HG03442 (cell line): ENCODE results near the gene TAF4.
"Not testable (repeated sequence)": the region's sequence is repeated elsewhere in the genome, so short reads cannot be mapped to it uniquely, and the experiment has no call there.

Source experiments
- ATAC-seq: cut with Tn5 transposase; IDR thresholded peaks from one replicate; pipeline ENCODE4 v1.9.1; 2021; ENCODE audit warnings: mild to moderate bottlenecking, moderate library complexity; ENCODE audit not compliant: unreplicated experiment

The TAF4 gene, protein sequence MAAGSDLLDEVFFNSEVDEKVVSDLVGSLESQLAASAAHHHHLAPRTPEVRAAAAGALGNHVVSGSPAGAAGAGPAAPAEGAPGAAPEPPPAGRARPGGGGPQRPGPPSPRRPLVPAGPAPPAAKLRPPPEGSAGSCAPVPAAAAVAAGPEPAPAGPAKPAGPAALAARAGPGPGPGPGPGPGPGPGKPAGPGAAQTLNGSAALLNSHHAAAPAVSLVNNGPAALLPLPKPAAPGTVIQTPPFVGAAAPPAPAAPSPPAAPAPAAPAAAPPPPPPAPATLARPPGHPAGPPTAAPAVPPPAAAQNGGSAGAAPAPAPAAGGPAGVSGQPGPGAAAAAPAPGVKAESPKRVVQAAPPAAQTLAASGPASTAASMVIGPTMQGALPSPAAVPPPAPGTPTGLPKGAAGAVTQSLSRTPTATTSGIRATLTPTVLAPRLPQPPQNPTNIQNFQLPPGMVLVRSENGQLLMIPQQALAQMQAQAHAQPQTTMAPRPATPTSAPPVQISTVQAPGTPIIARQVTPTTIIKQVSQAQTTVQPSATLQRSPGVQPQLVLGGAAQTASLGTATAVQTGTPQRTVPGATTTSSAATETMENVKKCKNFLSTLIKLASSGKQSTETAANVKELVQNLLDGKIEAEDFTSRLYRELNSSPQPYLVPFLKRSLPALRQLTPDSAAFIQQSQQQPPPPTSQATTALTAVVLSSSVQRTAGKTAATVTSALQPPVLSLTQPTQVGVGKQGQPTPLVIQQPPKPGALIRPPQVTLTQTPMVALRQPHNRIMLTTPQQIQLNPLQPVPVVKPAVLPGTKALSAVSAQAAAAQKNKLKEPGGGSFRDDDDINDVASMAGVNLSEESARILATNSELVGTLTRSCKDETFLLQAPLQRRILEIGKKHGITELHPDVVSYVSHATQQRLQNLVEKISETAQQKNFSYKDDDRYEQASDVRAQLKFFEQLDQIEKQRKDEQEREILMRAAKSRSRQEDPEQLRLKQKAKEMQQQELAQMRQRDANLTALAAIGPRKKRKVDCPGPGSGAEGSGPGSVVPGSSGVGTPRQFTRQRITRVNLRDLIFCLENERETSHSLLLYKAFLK

GRCh38 chr20:62065674-62066338 lies at the start of gene TAF4:
TAF4 (minus strand) TSS chr20:62065881; CDS start chr20:62065810, 71 bp downstream.
- ATAC-seq = peak; percentile 64

DNA sequence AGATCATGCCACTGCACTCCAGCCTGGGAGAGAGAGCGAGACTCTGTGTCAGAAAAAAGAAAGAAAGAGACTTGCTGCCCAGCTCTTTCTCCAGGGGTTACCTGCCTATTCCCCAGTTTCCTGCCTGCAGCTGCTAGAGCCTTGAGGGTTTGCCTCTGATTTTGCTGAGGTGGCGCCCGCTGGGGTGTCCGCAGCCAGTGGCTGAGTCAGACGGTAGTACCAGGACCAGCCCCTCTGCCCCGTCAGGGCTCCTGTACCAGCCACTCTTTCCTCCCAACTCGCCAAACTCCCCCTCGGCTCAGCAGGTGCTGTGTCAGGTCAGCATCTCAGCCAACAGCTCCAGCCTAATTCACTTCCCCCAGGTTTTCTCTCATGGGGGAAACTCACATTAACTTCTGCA lies 49.2 kb upstream of the TAF4 start:
- ATAC-seq = no peak

GRCh38 chr20:62112368-62112767 lies 46.7 kb upstream of the TAF4 start:
- ATAC-seq = no peak

DNA sequence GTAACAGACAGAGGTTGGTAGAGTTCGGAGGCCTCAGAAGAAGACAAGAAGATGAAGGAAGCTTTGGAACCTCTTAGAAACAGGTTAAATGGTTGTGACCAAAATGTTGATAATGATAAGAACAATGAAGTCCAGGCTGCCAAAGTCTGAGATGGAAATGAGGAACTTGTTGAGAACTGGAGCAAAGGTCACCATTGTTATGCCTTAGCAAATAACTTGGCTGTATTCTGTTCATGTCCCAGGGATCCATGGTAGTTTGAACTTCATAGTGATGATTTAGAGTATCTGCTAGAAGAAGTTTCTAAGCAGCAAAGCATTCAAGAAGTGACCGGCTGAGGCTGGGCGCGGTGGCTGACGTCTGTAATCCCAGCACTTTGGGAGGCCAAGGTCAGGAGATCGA lies 45.5 kb upstream of the TAF4 start:
- no peak for ATAC-seq

GRCh38 chr20:62105592-62105991 lies 39.9 kb upstream of the TAF4 start:
- no peak for ATAC-seq

GRCh38 chr20:62104791-62105345 lies 39.2 kb upstream of the TAF4 start:
- ATAC-seq = no peak

- ATAC-seq = no peak
Measured at GRCh38 chr20:62104234-62104789, 38.6 kb upstream of the TAF4 start.

- ATAC-seq = no peak
Measured at GRCh38 chr20:62103508-62104233, 38.0 kb upstream of the TAF4 start.

- ATAC-seq = no peak
Measured at GRCh38 chr20:62101078-62101477, 35.4 kb upstream of the TAF4 start.

DNA sequence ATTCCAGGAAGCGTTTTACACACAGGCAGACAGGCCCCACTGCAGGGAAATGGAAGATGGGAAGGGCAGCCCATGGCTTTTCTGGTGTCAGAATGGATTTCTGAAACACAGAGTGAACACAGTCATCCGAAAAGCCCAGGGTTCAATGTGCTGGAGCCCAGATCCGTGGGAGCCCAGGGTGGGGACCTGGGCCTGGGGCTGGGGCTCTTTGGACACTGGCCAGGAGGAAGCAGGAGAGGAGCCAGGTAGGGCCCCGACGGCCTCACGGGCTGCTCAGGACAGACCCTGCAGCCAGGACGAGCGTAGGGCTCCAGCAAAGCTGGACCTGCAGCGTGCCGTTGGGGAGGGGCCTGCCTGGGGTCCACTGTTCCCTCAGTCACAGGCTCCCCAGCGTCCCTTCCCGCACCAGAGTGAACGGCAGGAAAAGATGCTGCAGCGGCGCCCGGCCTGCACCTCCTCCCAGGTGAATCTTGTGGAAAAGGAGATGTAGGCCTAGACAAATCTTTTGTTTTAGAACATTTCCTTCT lies 32.3 kb upstream of the TAF4 start:
- no peak for ATAC-seq

GRCh38 chr20:62096421-62097380 lies 31.0 kb upstream of the TAF4 start:
- no peak for ATAC-seq

DNA sequence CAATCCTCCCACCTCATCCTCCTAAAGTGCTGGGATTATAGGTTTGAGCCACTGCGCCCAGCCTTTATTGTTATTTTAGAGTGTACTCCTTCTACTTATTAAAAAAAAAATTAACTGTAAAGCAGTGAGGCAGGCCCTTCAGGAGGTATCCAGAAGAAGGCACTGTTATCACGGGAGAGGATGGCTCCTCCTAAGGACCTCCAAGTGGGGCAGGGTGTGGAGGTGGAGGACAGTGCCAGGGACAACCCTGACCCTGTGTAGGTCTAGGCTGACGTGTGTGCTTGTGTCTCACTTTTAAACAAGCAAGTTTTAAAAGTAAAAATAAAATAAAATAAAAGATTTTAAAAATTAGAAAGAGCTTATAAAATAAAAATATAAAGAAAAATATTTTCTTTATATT lies 23.7 kb upstream of the TAF4 start:
- no peak for ATAC-seq

DNA sequence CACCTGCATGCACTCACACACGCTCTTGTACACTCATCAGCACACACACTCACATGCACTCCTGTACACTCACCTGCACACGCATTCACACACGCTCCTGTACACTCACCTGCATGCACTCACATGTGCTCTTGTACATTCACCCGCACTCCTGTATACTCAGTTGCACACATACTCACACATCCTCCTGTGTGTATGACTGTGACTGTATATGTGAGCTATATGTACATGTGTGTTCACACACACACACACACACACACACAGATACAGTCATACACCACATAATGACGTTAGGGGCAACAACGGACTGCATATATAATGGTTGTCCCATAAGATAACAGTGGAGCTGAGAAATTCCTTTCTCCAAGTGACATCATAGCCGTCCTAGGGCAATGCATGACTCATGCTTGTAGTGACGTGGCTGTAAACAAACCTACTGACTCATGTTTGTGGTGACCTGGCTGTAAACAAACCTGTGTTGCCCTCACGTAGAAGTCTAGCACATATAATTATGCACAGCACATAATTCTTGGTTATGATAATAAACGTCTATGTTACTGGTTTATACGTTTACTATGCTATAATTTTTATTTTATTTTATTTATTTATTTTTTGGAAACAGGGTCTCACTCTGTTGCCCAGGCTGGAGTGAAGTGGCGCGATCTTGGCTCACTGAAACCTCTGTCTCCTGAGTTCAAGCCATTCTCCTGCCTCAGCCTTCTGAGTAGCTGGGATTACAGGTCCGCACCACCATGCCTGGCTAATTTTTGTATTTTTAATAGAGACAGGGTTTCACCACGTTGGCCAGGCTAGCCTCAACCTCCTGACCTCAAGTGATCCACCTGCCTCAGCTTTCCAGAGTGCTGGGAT lies 22.8 kb upstream of the TAF4 start:
- ATAC-seq = no peak

GRCh38 chr20:62087632-62088031 lies 22.0 kb upstream of the TAF4 start:
- ATAC-seq = no peak

DNA sequence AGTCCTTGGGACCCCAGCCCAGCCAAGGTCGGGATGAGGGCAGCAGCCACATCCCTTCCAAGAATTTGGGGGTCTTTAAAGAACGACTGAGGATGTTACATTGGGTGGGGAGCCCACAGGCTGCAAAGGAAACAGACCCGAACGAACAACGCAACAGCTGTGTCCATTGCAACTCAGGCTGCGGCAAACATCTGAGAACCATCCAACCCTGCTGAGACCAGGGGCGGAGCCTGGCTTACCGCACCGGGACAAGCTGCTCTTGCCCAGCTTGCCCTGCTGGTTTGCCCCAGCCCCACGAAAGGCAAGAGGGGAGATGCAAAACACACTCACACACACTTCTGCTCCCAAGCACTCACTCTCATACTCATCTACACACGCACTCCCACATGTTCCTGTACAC lies 21.5 kb upstream of the TAF4 start:
- ATAC-seq = no peak

GRCh38 chr20:62085206-62085605 lies 19.5 kb upstream of the TAF4 start:
- ATAC-seq = no peak

GRCh38 chr20:62084224-62084623 lies 18.5 kb upstream of the TAF4 start:
- not testable (repeated sequence) for ATAC-seq
